Adipocyte (in vitro differentiated cells): ENCODE measurements around the gene OVCH1.
A peak's percentile ranks its signal among the peaks of the same experiment; 100 is the strongest.

Experiments
- DNase-seq: peaks from one replicate; pipeline ENCODE4 v3.0.0-alpha.2; 2015; ENCODE audit warnings: low read depth
- H3K27me3 ChIP-seq: replicated peaks from 2 replicates; pipeline ENCODE4 v1.7.0; 2013; ENCODE audit warnings: mild to moderate bottlenecking, low read length, moderate library complexity; ENCODE audit not compliant: control insufficient read depth, insufficient read depth
- H3K36me3 ChIP-seq: 2 replicates; pipeline ENCODE4 v1.7.0; 2013; ENCODE audit warnings: low read length, mild to moderate bottlenecking, moderate library complexity; ENCODE audit not compliant: control insufficient read depth, insufficient read depth, severe bottlenecking
- H3K4me1 ChIP-seq: 2 replicates; pipeline ENCODE4 v1.7.0; 2013; ENCODE audit warnings: mild to moderate bottlenecking, low read length, moderate library complexity; ENCODE audit not compliant: control insufficient read depth, insufficient read depth
- H3K4me3 ChIP-seq: 2 replicates; pipeline ENCODE4 v1.7.0; 2013; ENCODE audit warnings: mild to moderate bottlenecking, low read length, moderate library complexity
- H3K9ac ChIP-seq: 2 replicates; pipeline ENCODE4 v1.7.0; 2013; ENCODE audit warnings: mild to moderate bottlenecking, low read length, moderate library complexity
- H3K9me3 ChIP-seq: 2 replicates; pipeline ENCODE4 v1.7.0; 2013; ENCODE audit warnings: mild to moderate bottlenecking, low read length, moderate library complexity; ENCODE audit not compliant: control insufficient read depth

Gene OVCH1

GRCh38 chr12:29530436-29530835 is 33.0 kb upstream of the OVCH1 start:
- no peak overlapping the region for H3K9ac ChIP-seq
- peaks cover 14% of the 10 kb centered on the region for H3K4me1 ChIP-seq
- H3K27me3 ChIP-seq: no peaks in the 10 kb centered on the region
- H3K36me3 ChIP-seq: no peaks in the 10 kb centered on the region
- DNase-seq: no peak
- no peaks in the 10 kb centered on the region for H3K9me3 ChIP-seq
- no peak overlapping the region for H3K4me3 ChIP-seq

- no peaks in the 10 kb centered on the region for H3K36me3 ChIP-seq
- H3K27me3 ChIP-seq: no peaks in the 10 kb centered on the region
- H3K9ac ChIP-seq: no peak overlapping the region
- H3K4me3 ChIP-seq: no peak overlapping the region
- H3K9me3 ChIP-seq: no peaks in the 10 kb centered on the region
- DNase-seq: no peak
- H3K4me1 ChIP-seq: peaks cover 3% of the 10 kb centered on the region
These were observed 30.7 kb upstream of the OVCH1 start for GRCh38 chr12:29528161-29528560.

- no peaks in the 10 kb centered on the region for H3K36me3 ChIP-seq
- no peak overlapping the region for H3K4me3 ChIP-seq
- H3K9me3 ChIP-seq: no peaks in the 10 kb centered on the region
- H3K27me3 ChIP-seq: no peaks in the 10 kb centered on the region
- no peak overlapping the region for H3K9ac ChIP-seq
- DNase-seq: peak; percentile 52
- H3K4me1 ChIP-seq: peaks cover 12% of the 10 kb centered on the region
These were observed 24.5 kb upstream of the OVCH1 start for GRCh38 chr12:29521951-29522350.

GRCh38 chr12:29519585-29520182 is 22.2 kb upstream of the OVCH1 start:
- no peaks in the 10 kb centered on the region for H3K27me3 ChIP-seq
- peak; percentile 80 for DNase-seq
- H3K36me3 ChIP-seq: no peaks in the 10 kb centered on the region
- H3K4me1 ChIP-seq: peaks cover 22% of the 10 kb centered on the region
- H3K4me3 ChIP-seq: no peak overlapping the region
- no peak overlapping the region for H3K9ac ChIP-seq
- no peaks in the 10 kb centered on the region for H3K9me3 ChIP-seq

- no peaks in the 10 kb centered on the region for H3K9me3 ChIP-seq
- no peak for DNase-seq
- no peak overlapping the region for H3K9ac ChIP-seq
- H3K4me1 ChIP-seq: peaks cover 19% of the 10 kb centered on the region
- H3K36me3 ChIP-seq: peaks cover 10% of the 10 kb centered on the region
- H3K27me3 ChIP-seq: no peaks in the 10 kb centered on the region
- no peak overlapping the region for H3K4me3 ChIP-seq
These were observed 20.9 kb upstream of the OVCH1 start for GRCh38 chr12:29518407-29518806.

GRCh38 chr12:29517264-29517663 is 19.8 kb upstream of the OVCH1 start:
- H3K9ac ChIP-seq: peak overlapping the region; percentile 55
- peaks cover 12% of the 10 kb centered on the region for H3K36me3 ChIP-seq
- H3K27me3 ChIP-seq: no peaks in the 10 kb centered on the region
- H3K9me3 ChIP-seq: no peaks in the 10 kb centered on the region
- peaks cover 19% of the 10 kb centered on the region for H3K4me1 ChIP-seq
- DNase-seq: no peak
- H3K4me3 ChIP-seq: no peak overlapping the region

- H3K9ac ChIP-seq: peak overlapping the region; percentile 55
- H3K27me3 ChIP-seq: no peaks in the 10 kb centered on the region
- H3K36me3 ChIP-seq: peaks cover 15% of the 10 kb centered on the region
- peak; percentile 67 for DNase-seq
- peaks cover 19% of the 10 kb centered on the region for H3K4me1 ChIP-seq
- H3K4me3 ChIP-seq: no peak overlapping the region
- no peaks in the 10 kb centered on the region for H3K9me3 ChIP-seq
These were observed 19.0 kb upstream of the OVCH1 start for GRCh38 chr12:29516431-29516875.

- H3K4me1 ChIP-seq: peaks cover 19% of the 10 kb centered on the region
- H3K9ac ChIP-seq: no peak overlapping the region
- H3K36me3 ChIP-seq: peaks cover 30% of the 10 kb centered on the region
- H3K9me3 ChIP-seq: no peaks in the 10 kb centered on the region
- H3K4me3 ChIP-seq: no peak overlapping the region
- H3K27me3 ChIP-seq: no peaks in the 10 kb centered on the region
- no peak for DNase-seq
These were observed 13.2 kb upstream of the OVCH1 start for GRCh38 chr12:29510591-29511185.

- peaks cover 19% of the 10 kb centered on the region for H3K4me1 ChIP-seq
- DNase-seq: no peak
- no peak overlapping the region for H3K9ac ChIP-seq
- H3K27me3 ChIP-seq: no peaks in the 10 kb centered on the region
- no peaks in the 10 kb centered on the region for H3K9me3 ChIP-seq
- H3K4me3 ChIP-seq: no peak overlapping the region
- peaks cover 32% of the 10 kb centered on the region for H3K36me3 ChIP-seq
These were observed 12.0 kb upstream of the OVCH1 start for GRCh38 chr12:29509503-29509902.

- H3K9me3 ChIP-seq: no peaks in the 10 kb centered on the region
- no peak overlapping the region for H3K4me3 ChIP-seq
- peaks cover 32% of the 10 kb centered on the region for H3K36me3 ChIP-seq
- no peaks in the 10 kb centered on the region for H3K27me3 ChIP-seq
- no peak overlapping the region for H3K9ac ChIP-seq
- no peak for DNase-seq
- peaks cover 19% of the 10 kb centered on the region for H3K4me1 ChIP-seq
These were observed 11.5 kb upstream of the OVCH1 start for GRCh38 chr12:29508949-29509348.

GRCh38 chr12:29505122-29505521 is 7.6 kb upstream of the OVCH1 start:
- Histone ChIP-seq H3K4me1 (peaks cover 9% of the 10 kb centered on the region), H3K4me3 (no peak overlapping the region), H3K9ac (no peak overlapping the region), H3K36me3 (peaks cover 28% of the 10 kb centered on the region), H3K9me3 (no peaks in the 10 kb centered on the region), H3K27me3 (no peaks in the 10 kb centered on the region)
- peak; percentile 14 for DNase-seq

GRCh38 chr12:29503283-29503682 is 5.8 kb upstream of the OVCH1 start:
- H3K36me3 ChIP-seq: peaks cover 21% of the 10 kb centered on the region
- H3K27me3 ChIP-seq: no peaks in the 10 kb centered on the region
- no peak overlapping the region for H3K9ac ChIP-seq
- peaks cover 9% of the 10 kb centered on the region for H3K4me1 ChIP-seq
- H3K9me3 ChIP-seq: no peaks in the 10 kb centered on the region
- H3K4me3 ChIP-seq: no peak overlapping the region
- DNase-seq: no peak
